ENCODE results near the gene CCDC60. TPM values are rescaled to one million over a fixed set of nuclear protein-coding genes. Genes with fewer than 3 reads are reported as not detected.

CCDC60 gene, protein sequence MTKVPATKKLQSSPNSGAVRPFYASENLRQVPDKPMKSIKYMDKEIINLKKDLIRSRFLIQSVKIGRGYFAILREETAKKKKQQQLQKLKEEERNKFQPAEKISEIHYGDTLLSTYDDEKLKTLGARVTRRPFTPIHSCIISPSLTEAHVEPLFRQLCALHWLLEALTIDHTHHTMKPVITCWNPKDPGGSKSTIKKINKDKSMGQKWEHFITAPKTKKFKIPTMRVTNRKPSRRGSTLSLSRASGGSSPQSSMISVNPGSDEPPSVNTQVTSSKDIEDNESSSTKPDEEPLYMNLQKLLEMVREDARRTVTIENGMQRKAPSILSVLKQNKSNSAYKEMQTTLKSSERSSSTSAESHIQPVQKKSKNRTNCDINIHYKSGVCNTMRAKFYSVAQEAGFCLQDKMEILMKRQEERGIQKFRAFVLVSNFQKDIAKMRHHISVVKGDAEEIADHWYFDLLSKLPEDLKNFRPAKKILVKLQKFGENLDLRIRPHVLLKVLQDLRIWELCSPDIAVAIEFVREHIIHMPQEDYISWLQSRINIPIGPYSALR
- total RNA-seq, result not detected in 2 replicates

DNA sequence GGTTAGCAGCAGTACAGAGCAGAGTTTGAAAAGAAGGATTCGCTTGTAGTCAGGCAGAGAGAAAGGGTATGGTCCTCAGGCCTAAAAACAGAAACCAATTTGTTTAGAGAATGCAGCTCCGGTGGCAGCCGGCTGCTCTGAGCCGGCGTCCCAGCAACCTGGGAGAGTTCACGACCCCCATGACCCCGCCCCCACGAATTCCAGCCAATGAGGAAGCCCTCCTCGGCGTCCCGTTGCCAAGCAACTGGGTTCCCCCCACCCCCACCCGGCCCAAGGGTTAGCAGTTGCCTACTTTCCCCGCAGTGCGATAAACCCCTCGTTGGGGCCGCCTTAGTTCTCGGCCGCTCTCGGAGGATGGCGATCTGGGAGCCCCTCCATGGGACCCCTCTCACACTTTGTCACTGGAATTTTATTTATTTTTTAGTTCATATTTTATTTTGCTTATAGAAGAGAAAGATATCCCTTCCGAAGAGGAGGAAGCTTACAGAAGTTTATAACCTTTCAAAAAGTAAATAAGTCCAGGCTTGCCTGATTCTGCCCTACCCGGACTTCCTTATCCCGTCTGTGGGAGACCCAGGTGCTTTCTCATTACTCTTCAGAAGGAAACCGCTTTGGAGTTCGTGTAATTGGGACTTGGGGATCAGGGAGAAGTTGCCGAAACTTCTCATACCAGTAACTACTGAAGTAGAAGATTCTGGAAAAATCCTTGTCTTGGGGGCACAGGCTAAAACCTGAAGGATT, at the start of gene CCDC60:
Gene CCDC60, plus strand, starts transcription at position 300 of the 741 bp plus-strand sequence. CDS start 448 bp downstream, outside the sequence.

Other genes starting within 250 kb of the CCDC60 start
- 0.15 and 0.39 TPM in 2 replicates for gene HSPB8, start 155.8 kb upstream of the CCDC60 start, total RNA-seq

Measured in hair follicular keratinocyte (primary cell).